Esophagus (tissue), 2 donors: ENCODE results near the gene SLIT1. TPM values are rescaled to one million over a fixed set of nuclear protein-coding genes. Genes with fewer than 3 reads are reported as not detected.
A peak's percentile ranks its signal among the peaks of the same experiment; 100 is the strongest.

Source experiments
- H3K27ac ChIP-seq, 2 donors: one replicate each; pipeline ENCODE4 v1.5.1; 2013; ENCODE audit warnings: low read depth in 2 of 2, mild to moderate bottlenecking in 2 of 2, inconsistent platforms in 1 of 2, low read length in 1 of 2, moderate library complexity in 1 of 2
- H3K27me3 ChIP-seq, 2 donors: one replicate each; pipeline ENCODE4 v1.6.1; 2013; ENCODE audit warnings: low read length in 2 of 2, control low read depth in 1 of 2, mild to moderate bottlenecking in 1 of 2; ENCODE audit not compliant: insufficient read depth in 2 of 2, control insufficient read depth in 1 of 2
- H3K36me3 ChIP-seq, 2 donors: one replicate each; pipeline ENCODE4 v1.6.1; 2013; ENCODE audit warnings: low read length in 1 of 2; ENCODE audit not compliant: control insufficient read depth in 2 of 2, insufficient read depth in 2 of 2
- H3K4me1 ChIP-seq, 2 donors: one replicate each; pipeline ENCODE4 v1.6.1; 2013; ENCODE audit warnings: low read length in 1 of 2; ENCODE audit not compliant: control insufficient read depth in 2 of 2, insufficient read depth in 2 of 2
- H3K4me3 ChIP-seq, 2 donors: one replicate each; pipeline ENCODE4 v1.5.1; 2013; ENCODE audit warnings: low read length in 2 of 2, mild to moderate bottlenecking in 2 of 2, low read depth in 1 of 2, moderate library complexity in 1 of 2
- H3K9me3 ChIP-seq, 2 donors: one replicate each; pipeline ENCODE4 v1.6.1; 2013; ENCODE audit warnings: mild to moderate bottlenecking in 2 of 2, low read depth in 1 of 2, low read length in 1 of 2, moderate library complexity in 1 of 2; ENCODE audit not compliant: control insufficient read depth in 2 of 2, insufficient read depth in 1 of 2
- WGBS, 2 donors: extraction: QIAGEN DNeasy Blood & Tissue Kit; methylation state at CpG; one replicate each; pipeline ENCODE4 v1.1.7; 2013; 5-methylcytosine and 5-hydroxymethylcytosine counted together
- polyA plus RNA-seq, 2 donors: library from polyadenylated mRNA; stranded (reverse); fragments of 200-250 nt; gene quantifications; one replicate each; pipeline ENCODE4 v1.2.3, GENCODE V29; 2013
- donor health status: healthy with polysubstance abuse.
- donor health status: Bipolar disorder and iron deficiency.

The SLIT1 gene
- under 1 TPM; 0.02 TPM for polyA plus RNA-seq

DNA sequence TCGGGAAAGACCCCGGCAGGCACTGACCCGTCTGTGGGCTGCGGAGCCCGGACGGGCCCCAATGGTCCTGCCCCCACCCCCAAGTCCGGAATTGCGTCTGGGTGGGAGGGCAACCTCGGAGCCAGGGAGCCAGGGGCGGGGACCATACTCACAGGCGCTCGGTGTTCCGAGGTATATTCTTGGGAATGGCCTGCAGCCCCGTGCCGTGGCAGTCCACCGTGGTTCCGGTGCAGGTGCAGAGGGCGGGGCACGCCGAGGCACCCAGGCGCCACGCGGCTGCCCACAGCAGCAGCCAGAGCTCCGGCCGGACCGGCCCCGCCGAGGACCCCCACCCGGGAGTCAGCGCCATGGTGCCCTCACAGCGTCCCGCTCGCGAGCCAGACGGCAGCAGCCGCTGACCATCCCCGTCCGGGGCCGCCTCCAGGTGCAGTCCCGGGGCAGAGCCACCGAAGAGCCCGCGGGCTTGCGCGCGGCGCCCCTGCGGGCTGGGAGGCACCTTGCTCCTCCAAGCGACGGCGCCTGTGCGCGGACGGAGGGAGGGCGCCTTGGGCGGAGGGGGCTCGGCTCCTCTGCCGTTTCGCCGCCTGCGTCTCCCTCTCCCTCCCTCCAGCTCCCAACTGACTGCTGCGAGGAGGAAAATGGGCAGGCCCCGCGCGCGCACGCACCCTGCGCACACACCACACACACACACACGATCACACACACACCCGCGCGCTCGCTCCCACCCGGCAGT lies at the start of gene SLIT1:
Gene SLIT1 (minus strand): TSS at position 634 of the 733 bp plus-strand sequence. CDS start 285 bp downstream, at position 349.
- Histone ChIP-seq H3K27me3 (peaks cover 4 to 8% of the 10 kb centered on the region in 2 donors), H3K4me1 (peaks cover 3 to 5% of the 10 kb centered on the region in 2 donors), H3K27ac (no peak within 1 kb of the TSS), H3K9me3 (peaks cover 0 to 2% of the 10 kb centered on the region in 2 donors), H3K36me3 (no peaks in the 10 kb centered on the region), H3K4me3 (peak within 1 kb of the TSS; percentile 3 to 19)
- WGBS, 2 donors = 1% methylated on average over 44 to 74 of the region's 74 CpGs

DNA sequence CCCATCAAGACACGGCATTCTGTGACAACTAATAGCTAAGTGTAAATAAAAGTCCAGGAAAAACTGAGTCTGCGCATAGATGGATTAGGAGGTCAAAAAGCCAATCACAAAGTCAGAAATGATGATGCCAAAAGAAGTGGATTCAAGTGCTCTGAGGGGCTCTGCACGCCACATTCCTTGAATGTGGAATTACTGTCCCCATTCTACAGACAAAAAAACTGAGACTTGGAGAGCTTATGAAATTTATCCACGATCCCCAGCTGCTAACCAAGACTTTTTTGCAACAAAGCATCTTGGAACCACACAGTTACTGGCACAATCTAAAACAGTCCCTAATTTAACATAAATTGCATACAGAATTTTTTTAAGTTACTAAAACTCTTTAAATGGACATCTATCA lies 49.6 kb upstream of the SLIT1 start:
- Histone ChIP-seq H3K4me3 (no peak overlapping the region), H3K4me1 (no peaks in the 10 kb centered on the region), H3K9me3 (no peaks in the 10 kb centered on the region), H3K27me3 (no peaks in the 10 kb centered on the region), H3K27ac (no peak overlapping the region), H3K36me3 (no peaks in the 10 kb centered on the region)
- 91 to 92% methylated on average over 4 of the region's 4 CpGs for WGBS, 2 donors

DNA sequence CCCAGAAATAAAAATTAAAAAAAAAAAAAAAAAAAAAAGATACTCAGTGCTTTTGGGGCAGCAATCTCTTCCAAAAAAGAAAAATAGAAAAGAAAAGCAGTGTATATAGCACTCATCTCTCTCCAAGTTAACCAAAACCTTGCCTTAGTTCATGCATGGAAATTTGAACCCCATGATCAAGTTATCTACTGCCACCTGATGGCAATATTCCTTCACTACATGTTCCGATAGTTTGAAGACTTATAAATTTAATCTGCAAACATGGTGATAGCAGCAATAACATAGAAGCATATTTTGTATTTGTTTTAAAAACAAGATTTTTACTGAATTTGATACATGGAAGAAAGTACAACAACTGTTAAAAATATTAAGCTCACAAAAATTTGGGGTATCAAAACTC lies 48.6 kb upstream of the SLIT1 start:
- no peaks in the 10 kb centered on the region for H3K27me3 ChIP-seq
- no peak overlapping the region for H3K4me3 ChIP-seq
- no peak overlapping the region for H3K27ac ChIP-seq
- H3K9me3 ChIP-seq = no peaks in the 10 kb centered on the region
- H3K4me1 ChIP-seq = no peaks in the 10 kb centered on the region
- H3K36me3 ChIP-seq = no peaks in the 10 kb centered on the region
- 61 to 64% methylated on average over 1 of the region's 1 CpG for WGBS, 2 donors

DNA sequence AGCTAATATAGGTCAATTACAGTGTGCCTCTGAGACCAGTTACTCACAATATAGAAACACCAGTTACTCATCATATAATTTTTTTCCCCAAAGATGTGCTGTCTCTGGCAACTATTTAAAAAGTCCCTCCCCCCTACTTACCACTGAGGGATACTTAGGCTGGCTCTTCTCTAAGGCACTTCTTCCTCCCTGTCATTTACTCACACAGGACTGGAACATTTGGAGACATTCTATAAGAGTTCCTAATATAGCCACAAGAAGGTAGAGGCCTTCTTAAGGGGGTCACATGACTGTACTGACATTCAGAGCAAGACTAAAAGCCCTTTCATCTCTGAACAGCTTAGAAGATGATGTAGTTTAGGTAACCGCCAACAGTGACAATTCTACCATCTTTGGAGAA lies 44.4 kb upstream of the SLIT1 start:
- Histone ChIP-seq H3K27me3 (no peaks in the 10 kb centered on the region), H3K9me3 (no peaks in the 10 kb centered on the region), H3K4me3 (no peak overlapping the region), H3K27ac (no peak overlapping the region), H3K36me3 (peaks cover 3 to 5% of the 10 kb centered on the region in 2 donors), H3K4me1 (no peaks in the 10 kb centered on the region)
- WGBS, 2 donors = 95 to 98% methylated on average over 1 of the region's 1 CpG

DNA sequence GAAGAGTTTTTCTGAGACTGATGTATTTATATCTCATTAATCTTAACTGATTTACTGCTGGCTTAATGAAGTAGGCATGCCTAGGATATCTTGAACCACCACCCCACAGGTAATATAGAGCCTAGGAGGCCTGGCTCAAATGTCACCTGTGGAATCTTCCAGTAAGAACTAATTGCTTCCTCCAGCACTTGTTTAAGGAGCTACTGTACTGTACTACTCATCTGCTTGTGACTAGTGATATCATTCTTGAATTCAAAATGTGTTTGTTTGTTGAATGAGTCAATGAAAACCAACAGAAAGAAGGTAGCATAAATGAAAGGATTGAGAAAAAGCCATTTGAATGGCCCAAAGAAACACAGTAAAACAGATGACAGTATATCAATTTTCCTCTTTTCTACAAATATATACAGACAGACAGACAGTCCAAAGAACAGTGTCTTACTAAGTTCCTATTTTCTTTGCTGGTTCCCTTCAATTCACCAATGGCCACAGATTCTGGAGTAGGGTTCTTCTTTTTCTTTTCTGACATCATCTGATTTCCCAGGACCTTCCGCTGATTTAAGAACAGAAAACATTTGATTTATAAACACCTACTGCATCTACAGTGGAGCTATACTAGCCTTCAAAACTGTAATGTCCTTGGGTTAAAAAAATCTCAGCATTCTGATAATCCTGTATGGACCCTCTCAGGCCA lies 43.7 kb upstream of the SLIT1 start:
- H3K9me3 ChIP-seq = no peaks in the 10 kb centered on the region
- H3K4me1 ChIP-seq = no peaks in the 10 kb centered on the region
- peaks cover 3 to 7% of the 10 kb centered on the region in 2 donors for H3K36me3 ChIP-seq
- no peak overlapping the region for H3K4me3 ChIP-seq
- H3K27ac ChIP-seq = no peak overlapping the region
- WGBS, 2 donors = 100% methylated on average over 1 of the region's 1 CpG
- no peaks in the 10 kb centered on the region for H3K27me3 ChIP-seq

DNA sequence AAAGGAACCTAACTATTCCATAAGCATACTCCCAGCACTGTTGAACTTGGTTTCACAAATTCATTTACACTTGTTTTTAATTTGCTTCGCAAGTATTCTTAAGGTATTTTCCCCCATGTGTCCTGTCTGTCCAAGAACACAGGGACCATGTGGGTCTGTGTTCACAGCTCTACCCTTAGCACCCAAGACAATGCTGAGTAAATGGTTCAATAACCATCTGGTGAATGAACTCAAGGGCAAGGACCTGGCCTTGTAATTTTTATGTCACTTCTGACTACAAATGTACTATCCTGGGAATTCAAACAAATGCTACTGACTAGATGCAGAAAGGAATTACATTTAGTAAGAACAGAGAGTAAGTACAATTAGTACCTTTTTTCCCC lies 43.0 kb upstream of the SLIT1 start:
- H3K36me3 ChIP-seq = peaks cover 3 to 7% of the 10 kb centered on the region in 2 donors
- no peak overlapping the region for H3K27ac ChIP-seq
- WGBS, 2 donors = 83 to 95% methylated on average over 1 of the region's 1 CpG
- H3K4me3 ChIP-seq = no peak overlapping the region
- no peaks in the 10 kb centered on the region for H3K4me1 ChIP-seq
- no peaks in the 10 kb centered on the region for H3K27me3 ChIP-seq
- no peaks in the 10 kb centered on the region for H3K9me3 ChIP-seq

DNA sequence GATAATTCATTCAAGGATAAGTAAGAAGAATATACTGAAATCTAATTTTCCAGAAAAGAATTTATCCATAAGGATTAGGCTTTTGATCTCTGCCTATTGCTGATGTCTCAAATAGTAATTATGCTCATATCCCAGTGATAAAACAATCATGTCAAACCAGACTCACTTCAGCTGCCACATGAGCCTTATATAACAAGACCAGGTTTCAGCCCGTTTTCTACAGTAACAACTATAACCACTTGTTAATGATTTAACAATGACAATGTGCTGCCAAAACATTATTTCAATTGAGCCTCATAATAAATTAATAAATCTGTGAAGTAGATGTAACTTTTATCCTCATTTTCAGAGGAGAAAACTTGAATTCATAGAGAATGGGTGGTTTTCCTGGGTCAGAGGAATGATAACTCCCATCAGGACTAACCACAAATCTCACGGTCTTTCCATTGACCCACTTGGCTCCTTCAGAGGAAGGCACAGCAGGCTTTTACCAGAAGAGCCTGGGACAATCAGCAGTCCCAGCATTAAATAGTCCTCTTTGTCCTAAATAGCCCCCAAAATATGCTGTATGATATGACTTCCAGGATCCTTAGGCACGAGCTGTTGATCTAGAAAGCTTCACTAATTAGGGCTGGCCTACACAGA lies 42.5 kb upstream of the SLIT1 start:
- H3K4me3 ChIP-seq = no peak overlapping the region
- no peaks in the 10 kb centered on the region for H3K4me1 ChIP-seq
- no peak overlapping the region for H3K27ac ChIP-seq
- peaks cover 3 to 7% of the 10 kb centered on the region in 2 donors for H3K36me3 ChIP-seq
- 76 to 80% methylated on average over 3 of the region's 3 CpGs for WGBS, 2 donors
- no peaks in the 10 kb centered on the region for H3K9me3 ChIP-seq
- no peaks in the 10 kb centered on the region for H3K27me3 ChIP-seq

DNA sequence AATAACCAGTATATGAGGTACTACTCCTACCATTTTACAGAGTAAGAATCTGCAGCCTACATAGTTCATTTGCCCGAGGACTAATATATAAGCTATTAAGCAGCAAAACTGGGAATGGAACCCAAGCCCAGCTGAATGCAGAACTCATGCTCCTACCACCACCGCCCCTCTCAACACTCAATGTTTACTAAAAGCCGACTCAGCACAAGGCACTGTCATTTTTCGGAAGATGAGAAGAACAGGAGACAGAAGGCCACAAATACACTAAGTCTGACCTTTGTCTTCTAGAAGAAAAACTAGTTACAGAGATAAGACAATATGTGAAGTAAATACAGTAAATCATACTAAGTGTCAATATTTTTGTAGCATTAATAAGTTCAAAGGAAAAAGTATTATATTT lies 40.6 kb upstream of the SLIT1 start:
- Histone ChIP-seq H3K36me3 (peaks cover 3 to 12% of the 10 kb centered on the region in 2 donors), H3K9me3 (no peaks in the 10 kb centered on the region)
- 77 to 85% methylated on average over 4 of the region's 4 CpGs for WGBS, 2 donors

DNA sequence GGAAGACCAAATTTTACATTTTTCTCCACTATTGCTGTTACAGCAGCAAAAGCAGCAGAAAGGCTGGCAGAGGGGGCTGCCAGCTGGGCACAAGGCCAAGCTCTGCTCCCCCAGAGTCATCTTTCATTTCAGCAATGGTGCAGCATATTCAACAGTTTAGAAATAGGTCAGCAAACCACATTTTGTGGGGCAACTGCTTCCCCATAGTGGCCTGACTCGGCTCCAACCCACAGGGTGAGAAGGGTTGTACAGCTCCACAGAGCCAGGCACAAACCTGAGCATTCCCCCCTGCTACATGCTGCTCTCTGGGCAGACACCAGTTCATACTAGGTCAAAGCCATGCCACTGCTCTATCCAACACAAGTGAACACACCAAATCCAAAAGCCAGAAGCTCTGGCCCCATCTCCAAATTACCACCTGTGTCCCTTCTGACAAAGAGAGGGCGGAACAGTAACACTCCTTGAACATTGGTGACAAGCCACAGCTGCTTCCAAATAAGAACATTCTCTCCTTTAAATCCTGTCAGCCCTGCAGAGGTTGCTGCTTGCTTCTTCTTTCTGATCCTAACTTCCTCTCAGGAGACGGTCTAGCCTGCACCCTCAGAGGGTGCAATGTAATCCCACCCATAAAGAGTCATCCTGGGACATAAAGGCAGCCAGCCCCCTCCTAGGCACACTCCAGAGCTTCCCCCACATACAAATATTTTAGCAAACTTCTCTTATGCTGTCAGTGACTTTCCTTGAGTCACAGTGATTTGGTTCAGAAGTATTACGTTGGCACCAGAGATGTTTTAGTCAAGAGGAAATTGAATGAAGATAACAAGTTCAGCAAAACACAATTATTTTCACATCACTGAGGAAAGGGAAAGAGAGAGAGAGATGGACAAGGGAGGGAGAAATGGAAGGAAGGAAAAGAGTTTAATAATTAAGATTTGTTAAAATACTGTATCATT lies 39.0 kb upstream of the SLIT1 start:
- Histone ChIP-seq H3K4me3 (no peak overlapping the region), H3K9me3 (no peaks in the 10 kb centered on the region), H3K27me3 (no peaks in the 10 kb centered on the region), H3K4me1 (no peaks in the 10 kb centered on the region), H3K36me3 (peaks cover 3 to 12% of the 10 kb centered on the region in 2 donors), H3K27ac (no peak overlapping the region)
- WGBS, 2 donors = 86 to 91% methylated on average over 4 of the region's 4 CpGs

More for the DNA sequence above, 40.6 kb upstream of the SLIT1 start:
- Histone ChIP-seq H3K27me3 (no peaks in the 10 kb centered on the region), H3K27ac (no peak overlapping the region), H3K4me1 (no peaks in the 10 kb centered on the region), H3K4me3 (no peak overlapping the region)
